Left ventricle myocardium inferior (tissue), 1 donor: ENCODE measurements around the gene ATP6AP1. TPM values are rescaled to one million over a fixed set of nuclear protein-coding genes. Genes with fewer than 3 reads are reported as not detected.

Experiments
- DNase-seq: peaks from one replicate; pipeline ENCODE4 v3.0.0-alpha.2; 2020
- H3K27ac ChIP-seq: fragments of 200-600 bp; replicated peaks from 2 replicates; pipeline ENCODE4 v1.8.0; 2021
- H3K27me3 ChIP-seq: fragments of 200-600 bp; 2 replicates; pipeline ENCODE4 v1.8.0; 2021; ENCODE audit warnings: low read depth
- H3K36me3 ChIP-seq: fragments of 200-600 bp; 2 replicates; pipeline ENCODE4 v1.8.0; 2021
- H3K4me1 ChIP-seq: fragments of 200-600 bp; 2 replicates; pipeline ENCODE4 v1.8.0; 2021
- H3K4me3 ChIP-seq: fragments of 200-600 bp; 2 replicates; pipeline ENCODE4 v1.8.0; 2021; ENCODE audit warnings: mild to moderate bottlenecking, moderate library complexity
- H3K9me3 ChIP-seq: fragments of 200-600 bp; replicated peaks from 2 replicates; pipeline ENCODE4 v1.8.0; 2021
- CTCF ChIP-seq: fragments of 200-600 bp; IDR thresholded peaks from 2 replicates; pipeline ENCODE4 v1.8.0; 2021; ENCODE audit warnings: antibody characterized with exemption, mild to moderate bottlenecking, borderline replicate concordance
- intact Hi-C: fragments of 100-400 bp; cut with micrococcal nuclease; formaldehyde crosslinking; loops from one replicate; pipeline ENCODE4 v1.11.0; 2022
- total RNA-seq: library from RNA; stranded (reverse); fragmentation: NEBNext Ultra II Directional; extraction: Animal tissue kit (Norgen Biotek cat#: 25700); gene quantifications from one replicate; pipeline ENCODE4 v1.2.1, GENCODE V29; 2021
- donor health status: DM: no; HTN: yes; CAD: no; lungs with severe emphysema.

Gene ATP6AP1
- total RNA-seq, 1 donor from 2014 or later: 84.1 TPM

DNA sequence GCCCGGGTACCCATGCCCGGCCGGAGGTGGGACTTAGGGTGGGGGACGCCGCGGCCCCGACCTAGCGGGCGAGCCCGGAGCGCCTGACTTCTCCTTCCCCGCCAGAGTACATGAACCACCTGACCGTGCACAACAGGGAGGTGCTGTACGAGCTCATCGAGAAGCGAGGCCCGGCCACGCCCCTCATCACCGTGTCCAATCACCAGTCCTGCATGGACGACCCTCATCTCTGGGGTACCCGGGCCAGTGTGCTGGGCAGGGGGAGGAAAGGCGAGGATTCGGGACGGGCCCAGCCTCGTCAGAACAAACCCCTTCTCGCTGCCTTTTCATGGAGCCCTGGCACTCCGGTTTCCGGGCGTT is 16.5 kb upstream of the ATP6AP1 start:
- no peaks in the 10 kb centered on the region for H3K9me3 ChIP-seq
- peak; percentile 65 for DNase-seq

GRCh38 chrX:154412468-154412867 is 16.0 kb upstream of the ATP6AP1 start:
- peak overlapping the region; percentile 84 for H3K4me3 ChIP-seq
- intact Hi-C loops: no loop called here
- DNase-seq: no peak

More for the DNA sequence above, 16.5 kb upstream of the ATP6AP1 start:
- peak overlapping the region; percentile 84 for H3K4me3 ChIP-seq
- H3K27me3 ChIP-seq: no peaks in the 10 kb centered on the region
- intact Hi-C loops: no loop called here
- no peaks in the 10 kb centered on the region for H3K36me3 ChIP-seq
- H3K27ac ChIP-seq: peak overlapping the region; percentile 98
- no peak for TF ChIP-seq CTCF
- peaks cover 27% of the 10 kb centered on the region for H3K4me1 ChIP-seq

GRCh38 chrX:154413142-154413541 is 15.3 kb upstream of the ATP6AP1 start:
- intact Hi-C loops: no loop called here
- no peak for TF ChIP-seq CTCF
- no peaks in the 10 kb centered on the region for H3K9me3 ChIP-seq
- no peaks in the 10 kb centered on the region for H3K27me3 ChIP-seq
- peaks cover 27% of the 10 kb centered on the region for H3K4me1 ChIP-seq
- H3K36me3 ChIP-seq: no peaks in the 10 kb centered on the region
- DNase-seq: no peak
- H3K27ac ChIP-seq: peak overlapping the region; percentile 98
- H3K4me3 ChIP-seq: no peak overlapping the region

More at GRCh38 chrX:154412468-154412867, 16.0 kb upstream of the ATP6AP1 start:
- Histone ChIP-seq H3K36me3 (no peaks in the 10 kb centered on the region), H3K4me1 (peaks cover 27% of the 10 kb centered on the region), H3K27me3 (no peaks in the 10 kb centered on the region), H3K9me3 (no peaks in the 10 kb centered on the region), H3K27ac (peak overlapping the region; percentile 98)
- TF ChIP-seq CTCF: no peak

DNA sequence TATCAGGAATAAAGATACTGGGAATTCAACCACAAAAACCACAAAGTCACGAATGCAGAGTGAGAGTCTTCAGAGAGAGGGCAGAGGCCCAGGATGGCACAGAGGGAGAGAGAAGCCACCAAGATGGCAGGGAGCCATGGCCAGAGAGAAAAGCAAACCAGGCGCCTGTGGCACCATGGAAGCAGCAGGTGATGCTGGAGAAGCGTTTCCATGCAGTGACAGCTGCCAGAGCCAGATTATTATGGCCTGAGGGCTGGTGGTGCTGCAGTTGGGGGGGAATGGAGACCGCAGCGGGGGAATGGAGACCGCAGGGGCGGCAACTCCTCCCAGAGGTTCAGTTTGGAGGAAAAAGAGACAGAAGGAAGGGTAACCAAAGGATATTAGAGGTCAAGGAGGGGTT is 11.3 kb upstream of the ATP6AP1 start:
- H3K27me3 ChIP-seq: no peaks in the 10 kb centered on the region
- no peaks in the 10 kb centered on the region for H3K36me3 ChIP-seq
- peaks cover 21% of the 10 kb centered on the region for H3K4me1 ChIP-seq
- TF ChIP-seq CTCF: no peak
- no peak overlapping the region for H3K4me3 ChIP-seq
- intact Hi-C loops: no loop called here
- no peaks in the 10 kb centered on the region for H3K9me3 ChIP-seq
- no peak overlapping the region for H3K27ac ChIP-seq
- no peak for DNase-seq

- Histone ChIP-seq H3K4me3 (no peak overlapping the region), H3K36me3 (no peaks in the 10 kb centered on the region), H3K27ac (peak overlapping the region; percentile 84), H3K4me1 (peaks cover 10% of the 10 kb centered on the region), H3K9me3 (no peaks in the 10 kb centered on the region), H3K27me3 (no peaks in the 10 kb centered on the region)
- no peak for DNase-seq
- intact Hi-C loops: no loop called here
- TF ChIP-seq CTCF: no peak
Observed at GRCh38 chrX:154419189-154419588, 9.3 kb upstream of the ATP6AP1 start.
